Measurements from ENCODE around the gene DRC7.
"Not testable (repeated sequence)": the region's sequence is repeated elsewhere in the genome, so short reads cannot be mapped to it uniquely, and the experiment has no call there.

DRC7 gene

DNA sequence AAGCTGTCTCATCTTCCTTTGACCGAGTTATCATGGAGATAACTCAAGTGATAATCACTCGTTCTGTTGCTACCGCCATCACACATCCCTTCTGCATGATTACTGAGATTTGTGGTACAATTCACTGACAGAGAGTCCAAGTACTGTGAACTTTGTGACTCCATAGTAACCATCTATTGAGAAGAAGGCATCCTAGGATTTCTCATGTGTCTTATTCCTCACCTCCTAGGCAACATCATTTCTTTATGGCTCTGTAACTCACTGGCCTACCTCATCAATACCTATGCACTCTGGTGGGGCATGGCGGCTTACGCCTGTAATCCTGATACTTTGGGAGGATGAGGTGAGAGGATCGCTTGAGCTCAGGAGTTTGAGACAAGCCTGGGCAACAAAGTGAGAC is 19.4 kb downstream of the DRC7 start:
- no peak for DNase-seq (ENCODE audit: low read depth)

DNA sequence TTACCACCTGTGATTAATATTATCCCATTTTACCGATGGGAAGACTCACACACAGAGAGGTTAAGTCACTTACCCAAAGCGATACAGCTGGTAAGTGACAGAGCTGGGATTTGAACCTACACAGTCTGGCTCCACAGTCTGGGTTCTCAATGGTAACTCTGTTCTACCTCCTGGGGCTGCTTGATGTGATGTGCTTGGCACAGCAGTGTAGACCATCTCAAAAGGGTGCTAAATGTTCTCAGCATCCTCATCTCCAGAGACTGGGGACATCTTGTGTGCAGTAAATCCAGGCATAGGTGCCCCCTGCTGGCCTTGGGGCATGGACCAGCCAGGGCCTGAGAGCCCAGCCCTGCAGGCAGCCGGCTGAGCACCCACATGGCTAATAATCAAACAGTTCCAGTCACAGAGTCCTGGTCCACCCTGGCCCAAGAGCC is 25.6 kb downstream of the DRC7 start:
- peak; percentile 41 for DNase-seq (ENCODE audit: low read depth)

DNA sequence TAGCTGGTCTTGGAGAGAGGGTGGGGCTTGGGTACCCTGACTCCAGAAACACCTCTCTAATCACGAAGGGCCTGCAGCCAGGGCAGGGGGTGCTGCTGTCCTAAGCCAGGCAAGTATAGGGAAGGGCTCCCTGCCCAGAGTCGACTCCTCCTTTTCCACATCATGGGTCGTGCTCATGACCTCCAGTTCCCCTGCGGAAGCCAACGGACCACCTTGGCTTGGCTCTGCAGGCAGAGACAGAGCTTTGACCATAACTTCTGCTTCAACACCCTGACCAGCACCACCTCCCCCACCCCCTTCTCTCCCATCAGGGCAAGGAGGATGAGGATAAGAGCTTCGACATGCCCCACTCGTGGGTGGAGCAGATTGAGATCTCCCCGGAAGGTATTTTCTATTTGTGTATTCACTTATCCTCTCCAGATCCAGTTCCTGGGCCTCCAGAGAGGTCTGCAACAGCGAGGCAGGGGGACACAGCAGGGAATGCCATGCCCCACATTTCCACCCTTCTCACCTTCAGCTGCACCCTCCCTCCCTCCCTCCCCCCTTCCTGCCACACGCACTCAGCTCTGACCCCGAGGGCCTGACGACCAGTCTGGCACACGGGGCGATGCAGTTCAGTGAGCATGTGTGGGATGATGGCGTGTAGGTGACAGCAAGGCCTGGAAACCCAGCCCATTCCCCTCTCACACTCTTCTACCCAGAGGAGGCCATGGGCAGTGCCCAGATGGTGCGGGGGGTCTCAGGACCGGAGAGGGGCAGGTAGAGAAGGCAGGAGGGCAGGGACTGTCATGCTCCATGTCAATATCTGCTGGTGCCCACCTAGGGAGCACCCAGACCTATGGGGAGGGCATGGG is 27.0 kb downstream of the DRC7 start:
- no peak for DNase-seq (ENCODE audit: low read depth)

DNA sequence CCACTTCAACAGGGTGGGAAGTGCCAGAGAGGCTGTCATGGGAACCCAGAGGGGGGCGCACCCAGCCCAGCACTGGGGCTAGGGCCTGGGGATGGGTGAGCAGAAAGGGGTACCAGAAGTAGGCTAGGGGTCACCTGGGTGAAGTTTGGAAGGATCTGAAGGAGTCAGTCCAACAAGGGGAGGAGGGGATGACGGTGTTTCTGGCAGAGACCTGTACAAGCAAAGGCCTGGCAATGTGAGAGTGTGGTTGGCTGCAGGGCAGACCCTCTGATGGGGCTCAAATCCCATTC is 27.5 kb downstream of the DRC7 start:
- no peak for DNase-seq (ENCODE audit: low read depth)

DNA sequence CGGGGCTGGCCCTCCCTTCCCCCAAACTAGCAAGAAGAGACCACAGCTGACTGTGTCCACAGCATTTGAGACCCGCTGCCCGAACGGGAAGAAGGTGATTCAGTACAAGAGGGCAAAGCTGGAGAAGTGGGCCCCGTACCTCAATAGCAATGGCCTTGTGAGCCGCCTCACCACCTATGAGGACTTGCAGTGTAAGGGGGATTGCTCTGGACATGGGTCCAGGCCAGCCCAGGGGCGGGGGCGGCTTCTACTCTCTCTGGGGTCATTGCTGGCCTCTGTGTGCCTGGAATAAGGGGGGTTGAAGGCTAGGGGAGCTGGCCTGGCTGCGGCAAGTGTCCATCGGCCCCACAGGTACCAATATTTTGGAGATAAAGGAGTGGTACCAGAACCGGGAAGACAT is 28.0 kb downstream of the DRC7 start:
- no peak for DNase-seq (ENCODE audit: low read depth)

DNA sequence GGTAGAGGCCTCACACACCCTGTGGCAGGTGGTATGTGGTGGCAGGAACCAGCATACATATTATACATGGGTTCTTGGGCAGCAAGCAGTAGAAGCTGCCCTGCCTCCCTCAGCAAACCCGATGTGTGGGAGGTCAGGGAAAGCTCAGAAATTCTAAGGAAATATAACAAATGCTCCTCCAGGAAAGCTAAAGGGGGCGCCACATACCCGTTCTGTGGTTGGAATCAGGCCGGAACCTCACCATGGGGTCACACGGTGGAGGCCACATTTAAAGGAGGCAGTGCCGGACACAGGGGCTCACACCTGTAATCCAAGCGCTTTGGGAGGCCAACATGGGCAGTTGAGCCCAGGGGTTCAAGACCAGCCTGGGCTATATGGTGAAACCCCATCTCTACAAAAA is 28.6 kb downstream of the DRC7 start:
- no peak for DNase-seq (ENCODE audit: low read depth)

- no peak for DNase-seq (ENCODE audit: low read depth)
Observed at GRCh38 chr16:57724531-57724930, 29.9 kb downstream of the DRC7 start.

- no peak for DNase-seq (ENCODE audit: low read depth)
Observed at GRCh38 chr16:57725151-57725550, 30.5 kb downstream of the DRC7 start.

- no peak for DNase-seq (ENCODE audit: low read depth)
Observed at GRCh38 chr16:57725554-57725953, 30.9 kb downstream of the DRC7 start.

DNA sequence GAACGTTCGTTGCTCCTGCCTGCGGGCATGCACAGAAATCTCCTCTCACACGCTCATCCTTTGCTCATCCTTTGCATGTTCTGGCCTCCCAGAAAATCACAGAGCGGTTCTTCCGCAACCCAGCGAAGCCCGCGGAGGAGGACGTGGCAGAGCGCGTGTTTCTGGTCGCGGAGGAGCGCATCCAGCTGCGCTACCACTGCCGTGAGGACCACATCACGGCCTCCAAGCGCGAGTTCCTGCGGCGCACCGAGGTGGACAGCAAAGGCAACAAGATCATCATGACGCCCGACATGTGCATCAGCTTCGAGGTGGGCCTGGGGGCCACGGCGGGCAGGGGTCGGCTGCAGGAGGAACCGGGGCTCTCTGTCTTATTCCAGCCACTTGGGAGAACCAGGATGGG is 31.4 kb downstream of the DRC7 start:
- DNase-seq (ENCODE audit: low read depth), result no peak

DNA sequence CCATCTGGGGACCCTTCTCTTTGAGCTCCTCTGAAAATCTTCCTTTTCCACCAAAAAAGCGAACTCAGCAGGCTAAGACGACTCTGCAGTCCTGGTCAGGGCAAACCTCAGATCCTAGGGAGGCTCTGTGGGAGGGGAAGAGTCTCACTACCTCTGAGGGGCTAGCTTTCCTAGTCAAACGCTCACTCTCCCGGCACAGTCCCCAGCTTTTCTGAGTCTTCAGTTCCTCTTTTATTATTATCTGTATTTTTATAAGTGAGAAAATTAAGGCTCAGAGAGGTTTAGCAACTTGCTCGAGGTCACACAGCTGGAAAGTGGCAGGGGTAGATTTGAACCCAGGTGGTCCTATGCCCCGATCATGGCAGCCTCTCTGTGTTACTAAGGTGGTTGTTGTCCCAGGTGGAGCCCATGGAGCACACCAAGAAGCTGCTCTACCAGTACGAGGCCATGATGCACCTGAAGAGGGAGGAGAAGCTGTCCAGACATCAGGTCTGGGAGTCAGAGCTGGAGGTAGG is 31.9 kb downstream of the DRC7 start:
- DNase-seq (ENCODE audit: low read depth), result no peak

DNA sequence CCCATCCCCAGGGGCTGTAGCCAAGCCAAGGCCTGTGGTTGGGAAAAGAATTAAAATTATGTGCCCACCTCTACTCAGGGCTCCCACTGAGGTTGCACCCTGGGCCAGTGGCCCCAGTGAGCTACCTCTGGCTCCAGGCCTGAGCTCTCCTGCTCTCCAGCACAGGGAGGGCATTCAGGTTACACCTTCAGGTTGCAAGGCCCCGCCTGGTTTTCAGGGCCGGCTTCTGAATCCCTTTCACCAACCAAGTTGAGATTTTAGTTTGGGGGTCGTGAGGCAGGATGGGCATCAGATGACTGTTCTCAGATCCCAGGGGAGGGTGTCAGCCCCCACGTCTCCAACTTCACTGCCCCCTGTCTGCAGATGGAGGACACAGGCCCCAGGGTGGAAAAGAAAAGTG is 33.0 kb downstream of the DRC7 start:
- no peak for DNase-seq (ENCODE audit: low read depth)

DNA sequence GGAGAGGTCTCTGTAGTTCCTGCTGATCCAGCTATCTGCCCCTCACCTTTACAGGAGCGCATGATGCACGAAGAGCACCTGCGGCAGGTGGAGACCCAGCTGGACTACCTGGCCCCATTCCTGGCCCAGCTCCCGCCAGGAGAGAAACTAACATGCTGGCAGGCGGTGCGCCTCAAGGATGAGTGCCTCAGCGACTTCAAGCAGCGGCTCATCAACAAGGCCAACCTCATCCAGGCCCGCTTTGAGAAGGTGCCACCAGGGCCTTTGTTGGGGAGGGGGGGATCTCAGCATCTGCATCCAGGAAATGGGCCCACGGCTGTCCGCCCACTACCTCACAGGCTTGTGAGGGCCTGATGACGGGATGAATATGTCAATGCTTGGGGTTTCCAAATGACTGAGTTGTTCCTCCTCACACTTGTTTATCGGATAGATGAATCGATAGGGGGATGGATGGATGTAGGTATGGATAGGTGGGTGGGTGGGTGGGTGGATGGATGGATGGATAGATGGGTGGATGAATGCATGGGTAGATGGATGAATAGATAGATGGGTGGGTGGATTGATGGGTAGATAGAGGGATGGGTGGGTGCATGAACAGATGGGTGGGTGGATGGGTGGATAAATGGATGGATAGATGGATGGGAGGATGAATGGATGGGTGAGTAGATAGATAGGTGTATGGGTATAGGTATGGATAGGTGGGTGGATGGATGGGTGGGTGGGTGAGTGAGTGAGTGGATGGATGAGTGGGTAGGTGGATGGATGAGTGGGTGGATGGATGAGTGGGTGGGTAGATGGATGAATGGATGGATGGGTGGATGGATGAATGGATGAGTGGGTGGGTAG is 34.0 kb downstream of the DRC7 start:
- no peak for DNase-seq (ENCODE audit: low read depth)

DNA sequence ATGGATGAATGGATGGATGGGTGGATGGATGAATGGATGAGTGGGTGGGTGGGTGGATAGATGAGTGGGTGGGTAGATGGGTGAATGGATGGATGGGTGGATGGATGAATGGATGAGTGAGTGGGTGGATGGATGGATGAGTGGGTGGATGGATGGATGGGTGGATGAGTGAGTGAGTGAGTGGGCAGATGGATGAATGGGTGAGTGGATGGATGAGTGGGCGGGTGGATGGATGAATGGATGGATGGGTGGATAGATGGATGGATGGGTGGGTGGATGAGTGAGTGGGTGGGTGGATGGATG is 34.5 kb downstream of the DRC7 start:
- no peak for DNase-seq (ENCODE audit: low read depth)

GRCh38 chr16:57729852-57730251 is 35.2 kb downstream of the DRC7 start:
- not testable (repeated sequence) for DNase-seq (ENCODE audit: low read depth)

- no peak for DNase-seq (ENCODE audit: low read depth)
Observed at GRCh38 chr16:57730771-57731730, 36.4 kb downstream of the DRC7 start.

DNA sequence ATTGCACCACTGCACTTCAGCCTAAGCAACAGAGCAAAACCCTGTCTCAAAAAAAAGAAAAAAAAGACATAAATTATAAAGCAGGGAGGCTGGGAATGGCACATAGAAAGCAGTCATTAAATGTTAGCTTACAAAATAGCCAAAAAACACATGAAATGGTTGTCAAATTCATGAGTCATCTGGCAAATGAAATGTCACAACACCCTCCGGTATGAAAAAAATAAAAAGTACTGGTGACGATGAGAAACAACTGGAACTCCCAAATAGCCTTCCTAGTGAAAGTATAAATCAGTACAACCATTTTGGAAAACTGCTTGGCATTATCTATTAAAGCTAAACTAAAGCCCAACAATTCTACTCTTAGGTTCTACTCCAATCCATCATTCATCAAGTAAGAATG is 37.4 kb downstream of the DRC7 start:
- no peak for DNase-seq (ENCODE audit: low read depth)

GRCh38 chr16:57732714-57733113 is 38.1 kb downstream of the DRC7 start:
- DNase-seq (ENCODE audit: low read depth), result no peak

DNA sequence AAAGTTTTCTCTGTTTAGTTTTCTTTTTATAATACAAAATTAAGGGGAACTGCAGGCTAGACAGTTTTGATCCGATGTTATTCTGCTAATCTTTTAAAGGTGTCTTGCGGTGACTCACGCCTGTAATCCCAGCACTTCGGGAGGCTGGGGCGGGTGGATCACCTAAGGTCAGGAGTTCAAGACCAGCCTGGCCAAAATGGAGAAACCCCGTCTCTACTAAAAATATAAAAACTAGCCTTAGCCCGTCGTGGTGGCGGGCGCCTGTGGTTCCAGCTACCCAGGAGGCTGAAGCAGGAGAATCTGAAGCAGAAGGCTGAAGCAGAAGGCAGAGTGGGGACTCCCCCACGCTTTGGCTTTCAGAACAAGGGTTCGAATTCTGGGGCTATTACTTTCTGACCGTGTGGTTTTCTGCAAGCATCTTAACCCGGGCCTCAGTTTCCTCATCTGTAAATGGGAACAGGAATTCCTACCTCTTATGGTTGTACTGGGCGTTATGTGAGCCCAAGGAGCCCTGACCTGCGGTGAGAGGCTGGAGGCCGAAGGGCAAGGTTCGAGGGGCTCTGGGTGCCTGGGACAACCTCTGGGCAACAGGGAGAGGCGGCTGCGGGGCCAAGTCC is 39.8 kb downstream of the DRC7 start:
- DNase-seq (ENCODE audit: low read depth), result no peak

GRCh38 chr16:57734925-57735754 is 40.5 kb downstream of the DRC7 start:
- peak; percentile 96 for DNase-seq (ENCODE audit: low read depth)

Measured in stimulated activated CD8-positive, alpha-beta memory T cell treated with anti-CD3 and anti-CD28 coated beads, Interleukin-4, amount 100 ng/mL, for 24 hours (primary cell).